Stimulated activated naive CD4-positive, alpha-beta T cell treated with Interleukin-2 at 50 U/mL for 16 hours (primary cell): Measurements from ENCODE around the gene ZFYVE28.
"Not testable (repeated sequence)": the region's sequence is repeated elsewhere in the genome, so short reads cannot be mapped to it uniquely, and the experiment has no call there.

ENCODE experiments used
- DNase-seq: peaks from one replicate; lab custom pipeline; 2025; lab: John Stamatoyannopoulos, UW

ZFYVE28 gene

GRCh38 chr4:2246384-2247127, 171.9 kb downstream of the ZFYVE28 start:
- DNase-seq, result no peak

- no peak for DNase-seq
These were observed 172.6 kb downstream of the ZFYVE28 start for GRCh38 chr4:2245787-2246275.

GRCh38 chr4:2245057-2245786, 173.2 kb downstream of the ZFYVE28 start:
- no peak for DNase-seq

GRCh38 chr4:2243681-2244380, 174.6 kb downstream of the ZFYVE28 start:
- no peak for DNase-seq

- DNase-seq, result peak; percentile 98
These were observed 176.8 kb downstream of the ZFYVE28 start, which contains the start of the genes HAUS3 and POLN for GRCh38 chr4:2241410-2242353. Gene HAUS3, minus strand, starts transcription at chr4:2242121. Its CDS starts 1,175 bp downstream, at chr4:2240946. Gene POLN, minus strand, starts transcription at chr4:2242121. Its CDS starts 12,890 bp downstream, at chr4:2229231.

GRCh38 chr4:2241003-2241402, 177.4 kb downstream of the ZFYVE28 start:
- no peak for DNase-seq

- DNase-seq, result no peak
These were observed 181.3 kb downstream of the ZFYVE28 start for GRCh38 chr4:2236944-2237666.

- DNase-seq, result no peak
These were observed 187.4 kb downstream of the ZFYVE28 start for GRCh38 chr4:2231082-2231481.

GRCh38 chr4:2226261-2226660, 192.2 kb downstream of the ZFYVE28 start:
- DNase-seq, result no peak

GRCh38 chr4:2222838-2223237, 195.6 kb downstream of the ZFYVE28 start:
- DNase-seq, result no peak

GRCh38 chr4:2221378-2221777, 197.1 kb downstream of the ZFYVE28 start:
- not testable (repeated sequence) for DNase-seq

- peak; percentile 73 for DNase-seq
These were observed 198.3 kb downstream of the ZFYVE28 start for GRCh38 chr4:2220016-2220630.
